Fibroblast of lung (primary cell): ENCODE results near the gene ANXA3. TPM values are rescaled to one million over a fixed set of nuclear protein-coding genes. Genes with fewer than 3 reads are reported as not detected.
A peak's percentile ranks its signal among the peaks of the same experiment; 100 is the strongest.

Experiments
- DNase-seq, 2 donors: peaks; one replicate each; pipeline versions ENCODE4 v3.0.0 to v3.0.0-alpha.2; 2010; ENCODE audit warnings: low read depth in 2 of 2
- H2AFZ ChIP-seq: 2 replicates; pipeline ENCODE4 v1.5.1; 2012; ENCODE audit warnings: low read length, control low read depth, inconsistent platforms
- H3K27ac ChIP-seq: 2 replicates; pipeline ENCODE4 v1.5.1; 2011; ENCODE audit warnings: low read length, control low read depth; ENCODE audit not compliant: insufficient read depth
- H3K27me3 ChIP-seq: 2 replicates; pipeline ENCODE4 v1.5.1; 2011; ENCODE audit warnings: mild to moderate bottlenecking, low read length; ENCODE audit not compliant: control insufficient read depth, insufficient read depth
- H3K36me3 ChIP-seq: 2 replicates; pipeline ENCODE4 v1.5.1; 2011; ENCODE audit warnings: low read length; ENCODE audit not compliant: control insufficient read depth, insufficient read depth
- H3K4me1 ChIP-seq: 2 replicates; pipeline ENCODE4 v1.5.1; 2011; ENCODE audit warnings: low read length; ENCODE audit not compliant: control insufficient read depth, insufficient read depth; ENCODE audit errors: extremely low read depth
- H3K4me2 ChIP-seq: 2 replicates; pipeline ENCODE4 v1.5.1; 2011; ENCODE audit warnings: low read length, control low read depth; ENCODE audit not compliant: insufficient read depth; ENCODE audit errors: extremely low read depth
- H3K4me3 ChIP-seq, 4 experiments: fragments of 200-600 bp in 1 of 4; sonication (generic) in 1 of 4; replicated peaks in 1 of 4; 2 replicates each; pipeline ENCODE4 v1.5.1; 2011 to 2016; ENCODE audit warnings: low read length in 4 of 4, low read depth in 3 of 4, mild to moderate bottlenecking in 3 of 4, control low read depth in 2 of 4, inconsistent platforms in 1 of 4, mixed read lengths in 1 of 4; ENCODE audit not compliant: insufficient read depth in 1 of 4; ENCODE audit errors: control extremely low read depth in 1 of 4
- H3K79me2 ChIP-seq: 2 replicates; pipeline ENCODE4 v1.5.1; 2012; ENCODE audit warnings: mild to moderate bottlenecking, low read length, inconsistent platforms; ENCODE audit not compliant: control insufficient read depth, insufficient read depth
- H3K9ac ChIP-seq: 2 replicates; pipeline ENCODE4 v1.5.1; 2011; ENCODE audit warnings: mild to moderate bottlenecking, low read length, control low read depth; ENCODE audit not compliant: insufficient read depth
- H3K9me3 ChIP-seq: 2 replicates; pipeline ENCODE4 v1.5.1; 2012; ENCODE audit warnings: low read depth, low read length; ENCODE audit not compliant: control insufficient read depth, insufficient read depth
- H4K20me1 ChIP-seq: 2 replicates; pipeline ENCODE4 v1.5.1; 2011; ENCODE audit warnings: low read length; ENCODE audit not compliant: control insufficient read depth, insufficient read depth; ENCODE audit errors: extremely low read depth
- EZH2 ChIP-seq: IDR thresholded peaks from 2 replicates; pipeline ENCODE4 v1.5.1; 2012; ENCODE audit warnings: low read length, control low read depth, mild to moderate bottlenecking; ENCODE audit errors: missing control alignments
- polyA plus RNA-seq, 2 donors: library from polyadenylated mRNA; depleted of rRNA in 1 of 2; stranded (reverse) in 1 of 2; unstranded in 1 of 2; fragments of >200 nt; gene quantifications; 2 replicates each; pipeline ENCODE4 v1.2.1, GENCODE V29; 2011 to 2012; ENCODE audit warnings: missing spikeins in 1 of 2
- total RNA-seq: library from RNA; depleted of rRNA; stranded (reverse); fragments of >200 nt; gene quantifications from 2 replicates; pipeline ENCODE4 v1.2.1, GENCODE V29; 2014
- TF ChIP-seq, protein P1 (sequence below), 2 donors: IDR thresholded peaks in 1 of 2; conservative IDR thresholded peaks in 1 of 2; 1 replicate in 1 of 2; 2 replicates in 1 of 2; pipeline ENCODE4 v1.5.1; 2011 to 2012; ENCODE audit warnings: low read length in 2 of 2, control low read depth in 1 of 2, inconsistent platforms in 1 of 2, low read depth in 1 of 2, mild to moderate bottlenecking in 1 of 2

Gene ANXA3
- total and polyA plus RNA-seq, 2 donors (not counting 1 experiment from before 2014, with no cell fraction given) = 9.7 to 9.9 TPM

- H4K20me1 ChIP-seq = no peaks in the 10 kb centered on the region
- H3K36me3 ChIP-seq = no peaks in the 10 kb centered on the region
- TF ChIP-seq, protein P1, sequence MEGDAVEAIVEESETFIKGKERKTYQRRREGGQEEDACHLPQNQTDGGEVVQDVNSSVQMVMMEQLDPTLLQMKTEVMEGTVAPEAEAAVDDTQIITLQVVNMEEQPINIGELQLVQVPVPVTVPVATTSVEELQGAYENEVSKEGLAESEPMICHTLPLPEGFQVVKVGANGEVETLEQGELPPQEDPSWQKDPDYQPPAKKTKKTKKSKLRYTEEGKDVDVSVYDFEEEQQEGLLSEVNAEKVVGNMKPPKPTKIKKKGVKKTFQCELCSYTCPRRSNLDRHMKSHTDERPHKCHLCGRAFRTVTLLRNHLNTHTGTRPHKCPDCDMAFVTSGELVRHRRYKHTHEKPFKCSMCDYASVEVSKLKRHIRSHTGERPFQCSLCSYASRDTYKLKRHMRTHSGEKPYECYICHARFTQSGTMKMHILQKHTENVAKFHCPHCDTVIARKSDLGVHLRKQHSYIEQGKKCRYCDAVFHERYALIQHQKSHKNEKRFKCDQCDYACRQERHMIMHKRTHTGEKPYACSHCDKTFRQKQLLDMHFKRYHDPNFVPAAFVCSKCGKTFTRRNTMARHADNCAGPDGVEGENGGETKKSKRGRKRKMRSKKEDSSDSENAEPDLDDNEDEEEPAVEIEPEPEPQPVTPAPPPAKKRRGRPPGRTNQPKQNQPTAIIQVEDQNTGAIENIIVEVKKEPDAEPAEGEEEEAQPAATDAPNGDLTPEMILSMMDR (conservative IDR thresholded peaks at IDR 0.05 in 1 of 2, IDR thresholded peaks at IDR 0.05 in 1 of 2; ENCODE audit: low read depth in 1 of 2, low read length in 2 of 2) = no peak
- no peak overlapping the region for H3K4me3 ChIP-seq
- no peaks in the 10 kb centered on the region for H3K79me2 ChIP-seq
- H3K9me3 ChIP-seq = no peaks in the 10 kb centered on the region
- H3K9ac ChIP-seq = no peak overlapping the region
- H3K27ac ChIP-seq = no peak overlapping the region
- peak in 1 of 2 donors; percentile 50 for DNase-seq
- peaks cover 13% of the 10 kb centered on the region for H3K4me1 ChIP-seq
- H2AFZ ChIP-seq = no peak overlapping the region
- H3K4me2 ChIP-seq = no peak overlapping the region
- no peaks in the 10 kb centered on the region for H3K27me3 ChIP-seq
Measured at GRCh38 chr4:78570117-78570516, 18.5 kb downstream of the ANXA3 start.

DNA sequence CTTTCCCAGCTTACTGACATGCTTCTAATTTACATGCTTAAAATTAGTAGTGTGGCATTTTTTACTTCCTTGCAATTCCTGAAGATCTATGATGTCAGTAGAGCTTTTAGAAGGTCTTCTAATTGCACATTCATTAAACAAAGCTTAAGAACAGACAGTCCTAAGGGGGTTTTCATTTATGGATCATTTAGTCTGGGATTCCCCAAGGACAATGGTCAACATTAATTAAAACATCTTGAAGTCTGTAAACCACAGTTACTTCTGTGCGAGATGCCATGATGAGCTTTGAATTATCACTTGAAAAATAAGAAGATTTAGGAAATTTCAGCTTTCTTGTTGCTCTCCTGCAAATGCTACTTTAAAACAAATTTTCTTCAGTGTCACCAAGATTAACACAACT lies 20.2 kb downstream of the ANXA3 start:
- TF ChIP-seq, protein P1 (conservative IDR thresholded peaks at IDR 0.05 in 1 of 2, IDR thresholded peaks at IDR 0.05 in 1 of 2; ENCODE audit: low read depth in 1 of 2, low read length in 2 of 2) = no peak
- TF ChIP-seq EZH2 = no peak
- no peak for DNase-seq
- no peaks in the 10 kb centered on the region for H3K79me2 ChIP-seq

GRCh38 chr4:78578674-78579425 lies 27.3 kb downstream of the ANXA3 start:
- H2AFZ ChIP-seq = no peak overlapping the region
- H3K9me3 ChIP-seq = no peaks in the 10 kb centered on the region
- no peaks in the 10 kb centered on the region for H3K27me3 ChIP-seq
- no peak overlapping the region for H3K9ac ChIP-seq
- H3K4me3 ChIP-seq = no peak overlapping the region
- H3K36me3 ChIP-seq = no peaks in the 10 kb centered on the region
- no peaks in the 10 kb centered on the region for H3K4me1 ChIP-seq
- no peaks in the 10 kb centered on the region for H4K20me1 ChIP-seq
- DNase-seq = no peak
- TF ChIP-seq EZH2 = no peak
- TF ChIP-seq, protein P1 (conservative IDR thresholded peaks at IDR 0.05 in 1 of 2, IDR thresholded peaks at IDR 0.05 in 1 of 2; ENCODE audit: low read depth in 1 of 2, low read length in 2 of 2) = no peak
- H3K79me2 ChIP-seq = no peaks in the 10 kb centered on the region
- no peak overlapping the region for H3K27ac ChIP-seq
- H3K4me2 ChIP-seq = no peak overlapping the region

More for the DNA sequence above, 20.2 kb downstream of the ANXA3 start:
- H3K9me3 ChIP-seq = no peaks in the 10 kb centered on the region
- H4K20me1 ChIP-seq = no peaks in the 10 kb centered on the region
- no peak overlapping the region for H3K4me2 ChIP-seq
- H3K9ac ChIP-seq = no peak overlapping the region
- no peak overlapping the region for H3K4me3 ChIP-seq
- peaks cover 7% of the 10 kb centered on the region for H3K4me1 ChIP-seq
- H3K36me3 ChIP-seq = no peaks in the 10 kb centered on the region
- H2AFZ ChIP-seq = no peak overlapping the region
- H3K27me3 ChIP-seq = no peaks in the 10 kb centered on the region
- H3K27ac ChIP-seq = no peak overlapping the region
